OCI-LY3 (cell line): ENCODE data around the gene SNRPF.
A peak's percentile ranks its signal among the peaks of the same experiment; 100 is the strongest.

Source experiments
- H2AFZ ChIP-seq: fragments of 200-600, 300-600 bp; shearing (Covaris generic); 2 replicates; pipeline ENCODE4 v1.6.0; 2014; ENCODE audit warnings: antibody characterized with exemption, low read depth, low read length
- H3K27ac ChIP-seq: fragments of 200-600, 300-600 bp; sonication (generic); 2 replicates; pipeline ENCODE4 v1.5.1; 2014; ENCODE audit warnings: mild to moderate bottlenecking, low read length, moderate library complexity, mixed read lengths
- H3K27me3 ChIP-seq: fragments of 200-600, 300-600 bp; sonication (generic); 2 replicates; pipeline ENCODE4 v1.6.1; 2014; ENCODE audit warnings: low read depth, low read length, mixed read lengths
- H3K36me3 ChIP-seq: fragments of 200-600, 300-600 bp; sonication (generic); replicated peaks from 2 replicates; pipeline ENCODE3; 2014; ENCODE audit warnings: low read depth, low read length, mixed read lengths
- H3K4me1 ChIP-seq: fragments of 300-600, 200-600 bp; sonication (generic); 2 replicates; pipeline ENCODE4 v1.6.1; 2014; ENCODE audit warnings: low read length, mixed read lengths
- H3K4me2 ChIP-seq: fragments of 200-600, 300-600 bp; sonication (generic); 2 replicates; pipeline ENCODE4 v1.6.1; 2014; ENCODE audit warnings: low read length, mixed read lengths
- H3K4me3 ChIP-seq: fragments of 300-600, 200-600 bp; sonication (generic); 2 replicates; pipeline ENCODE4 v1.5.1; 2014; ENCODE audit warnings: antibody characterized with exemption, mild to moderate bottlenecking, low read length, moderate library complexity
- H3K79me2 ChIP-seq: fragments of 300-600, 200-600 bp; shearing (Covaris generic); 2 replicates; pipeline ENCODE4 v1.6.1; 2014; ENCODE audit warnings: mild to moderate bottlenecking, low read length, mixed read lengths
- H3K9ac ChIP-seq: fragments of 300-600, 200-600 bp; shearing (Covaris generic); 2 replicates; pipeline ENCODE4 v1.6.0; 2014; ENCODE audit warnings: mild to moderate bottlenecking, low read length, moderate library complexity
- H3K9me3 ChIP-seq: fragments of 200-600, 300-600 bp; shearing (Covaris generic); 2 replicates; pipeline ENCODE4 v1.6.1; 2014; ENCODE audit warnings: low read length, mixed read lengths; ENCODE audit not compliant: insufficient read depth
- H4K20me1 ChIP-seq: fragments of 200-600, 300-600 bp; sonication (generic); 2 replicates; pipeline ENCODE4 v1.6.1; 2016; ENCODE audit warnings: low read length, mixed read lengths; ENCODE audit not compliant: insufficient read depth
- EZH2phosphoT487 ChIP-seq: fragments of 200-600 bp; shearing (Covaris generic); IDR thresholded peaks from 2 replicates; pipeline ENCODE4 v1.6.1; 2018; ENCODE audit warnings: antibody characterized with exemption, mixed run types, low read depth
- TF ChIP-seq, protein P1 (sequence below): fragments of 200-600, 300-600 bp; sonication (generic); IDR thresholded peaks from 2 replicates; pipeline ENCODE4 v1.5.1; 2014; ENCODE audit warnings: antibody characterized with exemption, low read length, low read depth

SNRPF gene

DNA sequence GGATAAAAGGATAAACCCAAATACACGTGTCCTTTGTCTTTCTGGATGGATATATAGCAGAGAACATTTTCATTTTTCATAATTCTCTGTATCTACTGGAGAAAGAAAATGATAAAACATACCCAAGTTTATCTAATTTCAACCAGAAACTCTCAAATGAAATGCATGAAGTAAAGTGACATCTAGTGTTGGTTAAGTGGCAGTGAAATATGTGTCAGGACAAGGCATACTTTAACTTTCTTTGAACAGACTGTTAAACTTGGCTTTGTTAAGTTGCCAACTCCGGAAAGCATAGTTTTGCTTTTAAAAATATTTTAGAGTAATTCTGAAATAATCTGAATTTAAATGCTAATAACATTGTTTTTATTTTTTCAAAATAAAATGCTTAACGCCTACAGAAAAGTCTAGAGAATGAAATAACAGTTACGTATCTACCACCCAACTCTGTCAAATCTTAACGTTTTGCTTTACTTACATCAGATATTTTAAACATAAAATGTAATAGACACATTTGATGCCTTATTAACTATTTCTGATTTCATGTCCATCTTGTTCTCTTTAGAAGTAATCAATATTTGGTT, 43.0 kb upstream of the SNRPF start:
- H3K9ac ChIP-seq: no peak overlapping the region
- peaks cover 23% of the 10 kb centered on the region for H3K27me3 ChIP-seq
- H3K9me3 ChIP-seq: no peaks in the 10 kb centered on the region
- no peak overlapping the region for H3K4me2 ChIP-seq
- H4K20me1 ChIP-seq: no peaks in the 10 kb centered on the region
- no peaks in the 10 kb centered on the region for H3K36me3 ChIP-seq
- H3K4me1 ChIP-seq: no peaks in the 10 kb centered on the region
- no peak overlapping the region for H3K4me3 ChIP-seq
- no peak overlapping the region for H2AFZ ChIP-seq
- H3K79me2 ChIP-seq: no peaks in the 10 kb centered on the region
- no peak overlapping the region for H3K27ac ChIP-seq
- TF ChIP-seq, protein P1, sequence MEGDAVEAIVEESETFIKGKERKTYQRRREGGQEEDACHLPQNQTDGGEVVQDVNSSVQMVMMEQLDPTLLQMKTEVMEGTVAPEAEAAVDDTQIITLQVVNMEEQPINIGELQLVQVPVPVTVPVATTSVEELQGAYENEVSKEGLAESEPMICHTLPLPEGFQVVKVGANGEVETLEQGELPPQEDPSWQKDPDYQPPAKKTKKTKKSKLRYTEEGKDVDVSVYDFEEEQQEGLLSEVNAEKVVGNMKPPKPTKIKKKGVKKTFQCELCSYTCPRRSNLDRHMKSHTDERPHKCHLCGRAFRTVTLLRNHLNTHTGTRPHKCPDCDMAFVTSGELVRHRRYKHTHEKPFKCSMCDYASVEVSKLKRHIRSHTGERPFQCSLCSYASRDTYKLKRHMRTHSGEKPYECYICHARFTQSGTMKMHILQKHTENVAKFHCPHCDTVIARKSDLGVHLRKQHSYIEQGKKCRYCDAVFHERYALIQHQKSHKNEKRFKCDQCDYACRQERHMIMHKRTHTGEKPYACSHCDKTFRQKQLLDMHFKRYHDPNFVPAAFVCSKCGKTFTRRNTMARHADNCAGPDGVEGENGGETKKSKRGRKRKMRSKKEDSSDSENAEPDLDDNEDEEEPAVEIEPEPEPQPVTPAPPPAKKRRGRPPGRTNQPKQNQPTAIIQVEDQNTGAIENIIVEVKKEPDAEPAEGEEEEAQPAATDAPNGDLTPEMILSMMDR: peak; percentile 87
- TF ChIP-seq EZH2phosphoT487: no peak

DNA sequence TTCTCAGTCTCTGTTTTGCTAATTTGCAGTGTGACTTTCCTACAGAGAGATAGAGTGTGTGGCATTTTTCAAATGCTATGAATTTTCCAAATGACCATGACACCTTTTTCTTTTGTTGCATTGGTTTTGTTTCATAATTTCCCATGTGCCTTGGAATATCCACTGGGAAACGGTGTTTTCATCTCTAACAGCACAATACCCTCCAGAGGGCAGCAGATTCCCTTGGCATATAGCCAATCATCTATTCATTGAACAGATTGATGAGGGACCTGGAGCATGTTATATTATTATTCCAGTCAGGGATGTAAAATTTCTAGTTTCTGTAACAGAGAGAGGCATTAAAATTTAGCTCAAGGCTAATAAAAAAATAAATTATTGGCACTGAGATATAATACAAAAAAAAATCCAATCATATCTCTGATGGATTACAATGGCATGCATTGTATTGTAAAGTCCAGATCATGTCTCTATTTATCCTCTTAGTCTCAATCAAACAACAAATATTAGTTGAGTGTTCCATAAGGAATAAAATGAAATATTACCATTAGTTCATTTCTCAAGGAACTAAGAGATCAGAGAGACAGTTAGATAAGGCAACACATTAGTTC, 38.6 kb upstream of the SNRPF start:
- H3K27ac ChIP-seq: no peak overlapping the region
- H3K4me1 ChIP-seq: no peaks in the 10 kb centered on the region
- no peaks in the 10 kb centered on the region for H3K36me3 ChIP-seq
- H3K9me3 ChIP-seq: no peaks in the 10 kb centered on the region
- H3K27me3 ChIP-seq: peaks cover 21% of the 10 kb centered on the region; the same call in 1 of the 2 replicates
- no peak overlapping the region for H3K9ac ChIP-seq
- no peak overlapping the region for H3K4me3 ChIP-seq
- no peak overlapping the region for H3K4me2 ChIP-seq
- H2AFZ ChIP-seq: no peak overlapping the region
- TF ChIP-seq, protein P1: peak; percentile 56
- TF ChIP-seq EZH2phosphoT487: no peak
- H4K20me1 ChIP-seq: no peaks in the 10 kb centered on the region
- H3K79me2 ChIP-seq: no peaks in the 10 kb centered on the region

DNA sequence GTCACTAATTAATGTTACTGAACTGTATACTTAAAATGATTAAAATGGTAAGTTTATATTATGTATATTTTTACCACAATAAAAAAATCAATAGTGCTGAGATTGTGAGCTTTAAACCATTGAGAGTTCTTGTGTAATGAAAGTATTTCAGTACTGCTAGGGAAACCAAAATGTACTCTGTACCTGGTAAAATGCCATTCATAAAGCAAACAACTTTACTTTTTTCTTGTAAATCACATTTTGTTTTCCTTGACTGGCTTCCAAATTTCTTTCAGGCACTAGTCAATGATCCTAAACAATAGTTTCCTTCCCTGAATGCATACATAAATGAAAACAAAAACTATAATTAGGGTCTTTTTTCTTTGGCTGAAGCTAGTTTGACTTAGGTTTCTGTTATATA, 29.4 kb upstream of the SNRPF start:
- no peaks in the 10 kb centered on the region for H3K36me3 ChIP-seq
- no peak overlapping the region for H3K9ac ChIP-seq
- H3K9me3 ChIP-seq: no peaks in the 10 kb centered on the region
- TF ChIP-seq, protein P1: no peak
- no peak for TF ChIP-seq EZH2phosphoT487
- H3K4me1 ChIP-seq: peaks cover 16% of the 10 kb centered on the region
- no peak overlapping the region for H3K27ac ChIP-seq
- H3K4me3 ChIP-seq: no peak overlapping the region
- H3K27me3 ChIP-seq: peaks cover 34% of the 10 kb centered on the region
- no peaks in the 10 kb centered on the region for H4K20me1 ChIP-seq
- no peak overlapping the region for H3K4me2 ChIP-seq
- H2AFZ ChIP-seq: no peak overlapping the region
- no peaks in the 10 kb centered on the region for H3K79me2 ChIP-seq

DNA sequence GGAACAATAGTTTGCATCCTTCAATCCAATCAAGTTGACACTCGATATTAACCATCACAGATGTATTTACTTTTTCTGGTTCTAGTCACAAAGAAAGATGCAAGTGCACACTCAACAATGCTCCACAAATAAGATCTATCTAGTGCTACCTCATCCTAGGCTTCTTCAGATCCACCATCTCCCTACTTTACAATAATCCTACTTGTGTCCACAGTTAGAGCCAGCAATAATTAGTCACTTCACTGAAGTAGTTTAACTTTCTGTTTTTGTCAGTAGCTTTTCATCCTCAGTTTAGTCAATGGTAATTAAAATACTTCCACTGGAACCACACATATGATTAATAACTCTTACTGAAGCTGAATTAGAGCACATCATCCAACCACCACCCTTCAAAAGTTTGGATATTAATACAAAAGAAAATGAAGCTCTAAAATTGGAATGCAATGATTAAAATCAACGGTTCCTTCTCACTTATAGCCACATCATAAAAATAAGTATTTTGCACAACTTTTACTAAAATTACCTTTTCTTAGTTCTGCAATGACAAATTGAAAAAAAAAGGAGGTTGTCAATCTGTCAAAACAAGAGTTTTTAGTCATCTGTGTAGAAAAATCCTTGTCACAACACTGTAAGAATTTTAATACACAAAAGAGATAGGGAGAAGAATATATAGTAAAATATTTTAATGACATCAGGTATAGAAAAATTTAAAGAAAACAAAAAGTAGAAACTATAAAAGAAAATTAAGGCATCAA, 28.2 kb upstream of the SNRPF start:
- Histone ChIP-seq H3K4me3 (peak overlapping the region; percentile 14; the same call in 1 of the 2 replicates), H3K79me2 (no peaks in the 10 kb centered on the region), H4K20me1 (no peaks in the 10 kb centered on the region), H3K27ac (no peak overlapping the region), H3K36me3 (no peaks in the 10 kb centered on the region), H3K9ac (no peak overlapping the region), H3K27me3 (peaks cover 41% of the 10 kb centered on the region), H2AFZ (no peak overlapping the region), H3K4me1 (peaks cover 16% of the 10 kb centered on the region), H3K9me3 (no peaks in the 10 kb centered on the region), H3K4me2 (peak overlapping the region; percentile 45)
- TF ChIP-seq, protein P1: no peak
- TF ChIP-seq EZH2phosphoT487: no peak
